Measurements from ENCODE around the gene ZNRF2.

GRCh38 chr7:30238721-30239441, 45.5 kb upstream of the ZNRF2 start:
- TF ChIP-seq CTCF (IDR thresholded peaks at IDR 0.05), result no peak
- no peak for TF ChIP-seq POLR2A (IDR thresholded peaks at IDR 0.05)

Data from thyroid gland (tissue), 4 donors.